Stimulated activated CD4-positive, alpha-beta T cell treated with anti-CD3 and anti-CD28 coated beads, Interleukin-15, amount 100 ng/mL, for 48 hours (primary cell): ENCODE data around the gene CCDC177.
A peak's percentile ranks its signal among the peaks of the same experiment; 100 is the strongest.

Experiments
- DNase-seq, 2 donors: peaks; one replicate each; pipeline ENCODE4 v3.0.0-alpha.2; 2020; ENCODE audit warnings: low read depth in 2 of 2

The CCDC177 gene

GRCh38 chr14:69567563-69567962, 7.1 kb downstream of the CCDC177 start:
- no peak for DNase-seq

- no peak for DNase-seq
Measured at GRCh38 chr14:69561893-69562292, 12.8 kb downstream of the CCDC177 start.

GRCh38 chr14:69560826-69561225, 13.8 kb downstream of the CCDC177 start:
- DNase-seq, result no peak

- DNase-seq, result no peak
Measured at GRCh38 chr14:69559581-69560011, 15.1 kb downstream of the CCDC177 start.

GRCh38 chr14:69558774-69559173, 15.9 kb downstream of the CCDC177 start:
- DNase-seq, result no peak

GRCh38 chr14:69554500-69554899, 20.2 kb downstream of the CCDC177 start:
- no peak for DNase-seq

GRCh38 chr14:69553252-69553651, 21.4 kb downstream of the CCDC177 start:
- DNase-seq, result no peak

- no peak for DNase-seq
Measured at GRCh38 chr14:69551511-69551910, 23.2 kb downstream of the CCDC177 start.

- no peak for DNase-seq
Measured at GRCh38 chr14:69548566-69548965, 26.1 kb downstream of the CCDC177 start.

- DNase-seq, result peak in 1 of 2 donors; percentile 23
Measured at GRCh38 chr14:69547701-69548348, 26.8 kb downstream of the CCDC177 start.

GRCh38 chr14:69543341-69544115, 31.1 kb downstream of the CCDC177 start:
- DNase-seq, result peak in 1 of 2 donors; percentile 20

GRCh38 chr14:69542311-69542710, 32.4 kb downstream of the CCDC177 start:
- no peak for DNase-seq

GRCh38 chr14:69540654-69541335, 33.9 kb downstream of the CCDC177 start:
- no peak for DNase-seq

GRCh38 chr14:69539631-69540410, 34.9 kb downstream of the CCDC177 start:
- no peak for DNase-seq

- no peak for DNase-seq
Measured at GRCh38 chr14:69538766-69539165, 35.9 kb downstream of the CCDC177 start.

- DNase-seq, result no peak
Measured at GRCh38 chr14:69537900-69538299, 36.8 kb downstream of the CCDC177 start.

- DNase-seq, result no peak
Measured at GRCh38 chr14:69536971-69537370, 37.7 kb downstream of the CCDC177 start.

GRCh38 chr14:69535230-69535848, 39.3 kb downstream of the CCDC177 start:
- no peak for DNase-seq

- no peak for DNase-seq
Measured at GRCh38 chr14:69532561-69533340, 41.9 kb downstream of the CCDC177 start.

GRCh38 chr14:69531135-69531534, 43.5 kb downstream of the CCDC177 start:
- no peak for DNase-seq

- DNase-seq, result no peak
Measured at GRCh38 chr14:69530095-69530494, 44.6 kb downstream of the CCDC177 start.
